ENCODE data around the gene USP25.

- TF ChIP-seq ZBTB2 (IDR thresholded peaks at IDR 0.05) (no peak), ZBTB33 (CRISPR knock-in tag; IDR thresholded peaks at IDR 0.05) (no peak), HNRNPH1 (optimal IDR thresholded peaks at IDR 0.05; ENCODE audit: low read depth, low read length) (no peak), NUFIP1 (IDR thresholded peaks at IDR 0.05; ENCODE audit: partially characterized antibody) (no peak), EZH2 (IDR thresholded peaks at IDR 0.05; ENCODE audit: borderline replicate concordance, low read depth, low read length) (no peak), PCBP1 (IDR thresholded peaks at IDR 0.05; ENCODE audit: low read depth, low read length, poor library complexity, severe bottlenecking) (no peak), TCF3 (CRISPR knock-in tag; IDR thresholded peaks at IDR 0.05) (no peak), CBFA2T3 (IDR thresholded peaks at IDR 0.05) (no peak), TEAD2 (tag; IDR thresholded peaks at IDR 0.05) (no peak), NFE2L1 (tag; IDR thresholded peaks at IDR 0.05; ENCODE audit: borderline replicate concordance, low read depth) (no peak), SOX6 (IDR thresholded peaks at IDR 0.05) (no peak), SIRT6 (IDR thresholded peaks at IDR 0.05; ENCODE audit: low read depth, low read length) (no peak), CTBP1 (IDR thresholded peaks at IDR 0.05; ENCODE audit: borderline replicate concordance) (no peak)
These were observed 174.6 kb downstream of the USP25 start for GRCh38 chr21:15904389-15904788.
